ENCODE measurements around the gene MAP4.

The MAP4 gene

GRCh38 chr3:47895241-47895640 is 121.0 kb downstream of the MAP4 start:
- TF ChIP-seq REST (IDR thresholded peaks at IDR 0.05; ENCODE audit: low read depth) (no peak), EGR1 (IDR thresholded peaks at IDR 0.05) (no peak), TCF12 (IDR thresholded peaks at IDR 0.05; ENCODE audit: low read depth) (no peak), ZBTB7A (IDR thresholded peaks at IDR 0.05; ENCODE audit: low read depth) (no peak), EP300 (IDR thresholded peaks at IDR 0.05; ENCODE audit: borderline replicate concordance) (no peak), NFIC (IDR thresholded peaks at IDR 0.05) (no peak), TAF1 (IDR thresholded peaks at IDR 0.05; ENCODE audit: low read depth) (no peak), CEBPB (IDR thresholded peaks at IDR 0.05) (no peak)

GRCh38 chr3:47892286-47893040 is 123.8 kb downstream of the MAP4 start:
- TF ChIP-seq RAD21 (IDR thresholded peaks at IDR 0.05; ENCODE audit: low read depth) = no peak
- no peak for TF ChIP-seq USF1 (IDR thresholded peaks at IDR 0.05)
- no peak for TF ChIP-seq EGR1 (IDR thresholded peaks at IDR 0.05)
- no peak for TF ChIP-seq TEAD4 (IDR thresholded peaks at IDR 0.05)
- TF ChIP-seq EP300 (IDR thresholded peaks at IDR 0.05; ENCODE audit: borderline replicate concordance) = no peak
- no peak for TF ChIP-seq YY1 (IDR thresholded peaks at IDR 0.05; ENCODE audit: low read depth)
- no peak for TF ChIP-seq CEBPB (IDR thresholded peaks at IDR 0.05)
- no peak for TF ChIP-seq REST (IDR thresholded peaks at IDR 0.05; ENCODE audit: low read depth)
- no peak for TF ChIP-seq CREB1 (IDR thresholded peaks at IDR 0.05; ENCODE audit: low read depth)
- TF ChIP-seq MAX (IDR thresholded peaks at IDR 0.05) = no peak
- TF ChIP-seq TAF1 (IDR thresholded peaks at IDR 0.05; ENCODE audit: low read depth) = no peak
- TF ChIP-seq NFIC (IDR thresholded peaks at IDR 0.05) = no peak
- TF ChIP-seq FOXM1 (IDR thresholded peaks at IDR 0.05; ENCODE audit: borderline replicate concordance, low read depth) = no peak
- TF ChIP-seq ZBTB7A (IDR thresholded peaks at IDR 0.05; ENCODE audit: low read depth) = no peak
- TF ChIP-seq TCF12 (IDR thresholded peaks at IDR 0.05; ENCODE audit: low read depth) = no peak

- TF ChIP-seq EGR1 (IDR thresholded peaks at IDR 0.05) (no peak), EP300 (IDR thresholded peaks at IDR 0.05; ENCODE audit: borderline replicate concordance) (no peak), TEAD4 (IDR thresholded peaks at IDR 0.05) (no peak), REST (IDR thresholded peaks at IDR 0.05; ENCODE audit: low read depth) (no peak), USF1 (IDR thresholded peaks at IDR 0.05) (no peak), YY1 (IDR thresholded peaks at IDR 0.05; ENCODE audit: low read depth) (no peak), CREB1 (IDR thresholded peaks at IDR 0.05; ENCODE audit: low read depth) (no peak), TAF1 (IDR thresholded peaks at IDR 0.05; ENCODE audit: low read depth) (no peak), CEBPB (IDR thresholded peaks at IDR 0.05) (no peak), MAX (IDR thresholded peaks at IDR 0.05) (no peak), ZBTB7A (IDR thresholded peaks at IDR 0.05; ENCODE audit: low read depth) (no peak)
These were observed 124.6 kb downstream of the MAP4 start for GRCh38 chr3:47891613-47892005.

GRCh38 chr3:47890828-47891612 is 125.2 kb downstream of the MAP4 start:
- no peak for TF ChIP-seq USF1 (IDR thresholded peaks at IDR 0.05)
- no peak for TF ChIP-seq MAX (IDR thresholded peaks at IDR 0.05)
- no peak for TF ChIP-seq FOXM1 (IDR thresholded peaks at IDR 0.05; ENCODE audit: borderline replicate concordance, low read depth)
- TF ChIP-seq CREB1 (IDR thresholded peaks at IDR 0.05; ENCODE audit: low read depth) = no peak
- TF ChIP-seq EP300 (IDR thresholded peaks at IDR 0.05; ENCODE audit: borderline replicate concordance) = no peak
- TF ChIP-seq TCF12 (IDR thresholded peaks at IDR 0.05; ENCODE audit: low read depth) = no peak
- no peak for TF ChIP-seq YY1 (IDR thresholded peaks at IDR 0.05; ENCODE audit: low read depth)
- no peak for TF ChIP-seq RAD21 (IDR thresholded peaks at IDR 0.05; ENCODE audit: low read depth)

Data from Ishikawa (cell line).